ENCODE measurements around the gene HELB. TPM values are rescaled to one million over a fixed set of nuclear protein-coding genes. Genes with fewer than 3 reads are reported as not detected.

HELB gene
- total RNA-seq, 1 experiment from 2014 or later = 9.3 TPM

DNA sequence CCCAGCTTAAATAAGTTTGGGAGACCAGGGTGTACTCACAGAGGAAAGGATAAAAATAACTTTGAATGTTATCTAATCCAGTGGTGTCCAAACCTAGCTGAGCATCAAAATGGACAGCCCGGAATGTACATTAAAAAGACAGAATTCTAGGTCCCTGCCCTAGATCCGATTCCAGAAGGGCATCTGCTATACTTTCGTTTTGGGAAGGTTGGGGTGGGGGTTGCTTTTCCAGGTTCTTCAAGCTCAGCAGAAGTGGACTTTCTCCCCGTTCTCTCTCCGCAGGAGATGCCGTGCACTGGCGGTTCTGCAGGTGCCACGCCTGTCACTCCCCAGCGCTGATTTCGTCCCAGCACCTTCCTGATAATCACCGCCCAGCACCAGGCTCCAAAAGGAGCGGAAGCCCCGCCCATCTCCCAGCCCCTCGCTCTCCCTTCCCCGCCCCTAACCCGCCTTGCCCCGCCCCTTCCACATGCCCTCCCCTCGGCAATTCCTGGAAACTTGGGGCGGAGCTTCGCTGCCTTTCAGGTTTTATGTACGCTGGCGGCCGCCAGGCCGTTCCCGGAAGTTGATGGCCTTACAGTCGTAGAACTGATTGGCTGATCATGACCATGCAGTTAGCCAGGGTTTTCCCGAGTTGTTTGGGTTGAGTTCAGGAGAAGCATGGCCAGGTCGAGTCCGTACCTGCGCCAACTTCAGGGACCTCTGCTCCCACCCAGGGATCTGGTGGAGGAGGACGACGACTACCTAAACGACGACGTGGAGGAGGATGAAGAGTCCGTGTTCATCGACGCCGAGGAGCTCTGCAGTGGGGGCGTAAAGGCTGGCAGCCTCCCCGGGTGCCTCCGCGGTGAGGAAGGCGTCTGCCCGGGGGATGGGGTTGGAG is at the start of gene HELB (continued):
- peak; percentile 68 for TF ChIP-seq SP1 (IDR thresholded peaks at IDR 0.05; ENCODE audit: low read depth)
- TF ChIP-seq POLR2A (IDR thresholded peaks at IDR 0.05; ENCODE audit: borderline replicate concordance, extremely low read depth, insufficient read depth, insufficient read length) = peak; percentile 53
- peak; percentile 90 for TF ChIP-seq ELF1 (IDR thresholded peaks at IDR 0.05; ENCODE audit: borderline replicate concordance, low read depth)
- no peak for TF ChIP-seq YY1 (IDR thresholded peaks at IDR 0.05; ENCODE audit: extremely low read depth, insufficient replicate concordance, low read depth, low read length)
- TF ChIP-seq, protein P1, sequence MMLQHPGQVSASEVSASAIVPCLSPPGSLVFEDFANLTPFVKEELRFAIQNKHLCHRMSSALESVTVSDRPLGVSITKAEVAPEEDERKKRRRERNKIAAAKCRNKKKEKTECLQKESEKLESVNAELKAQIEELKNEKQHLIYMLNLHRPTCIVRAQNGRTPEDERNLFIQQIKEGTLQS (IDR thresholded peaks at IDR 0.05) = no peak
- no peak for TF ChIP-seq JUND (IDR thresholded peaks at IDR 0.05)
- TF ChIP-seq SIN3A (IDR thresholded peaks at IDR 0.05; ENCODE audit: low read depth) = peak; percentile 67; the same call in 1 of the 2 replicates

DNA sequence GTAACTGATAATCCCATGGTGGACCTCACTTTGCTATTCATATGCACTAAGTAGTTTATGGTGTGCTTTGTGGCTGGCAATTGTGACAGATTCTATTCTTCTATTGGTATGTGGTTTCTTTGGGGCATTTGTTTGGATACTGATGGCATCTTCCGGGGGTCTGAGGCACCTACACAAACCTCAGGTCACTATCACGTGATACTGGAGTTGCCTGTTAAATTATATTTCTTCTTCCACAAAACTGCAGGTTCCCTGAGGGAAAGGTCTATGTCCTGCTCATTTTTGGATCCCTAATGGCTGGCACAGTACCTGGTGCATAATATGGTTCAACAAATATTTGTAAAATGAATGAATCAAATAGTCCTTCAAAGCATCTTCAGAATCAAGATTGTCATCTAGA is 49.5 kb upstream of the HELB start:
- RAD21 ChIA-PET (ENCODE audit: low non-redundant PET in 1 of 2, low total read pairs in 2 of 2, uncharacterized antibody in 2 of 2, unreplicated experiment in 2 of 2) = no interaction called here
- no peak overlapping the region for H3K4me3 ChIP-seq (replicated peaks in 1 of 2; ENCODE audit: low read depth in 1 of 2, low read length in 2 of 2)
- H3K9me2 ChIP-seq (ENCODE audit: insufficient read depth) = no peaks in the 10 kb centered on the region
- H3K4me1 ChIP-seq (ENCODE audit: control insufficient read depth in 1 of 2, insufficient read depth in 2 of 2, low read length in 2 of 2) = no peaks in the 10 kb centered on the region
- no peak overlapping the region for H3K9ac ChIP-seq (ENCODE audit: low read length)
- H4K20me1 ChIP-seq (ENCODE audit: insufficient read depth) = no peaks in the 10 kb centered on the region
- no peak overlapping the region for H3K27ac ChIP-seq (ENCODE audit: low read depth, low read length)
- H3K4me2 ChIP-seq (ENCODE audit: low read length) = no peak overlapping the region
- peaks cover 36% of the 10 kb centered on the region for H3K27me3 ChIP-seq (ENCODE audit: insufficient read depth, low read length)
- intact Hi-C loops (cut with micrococcal nuclease) = no loop called here
- no peaks in the 10 kb centered on the region for H3K36me3 ChIP-seq (ENCODE audit: control insufficient read depth in 1 of 2, insufficient read depth in 2 of 2, low read length in 2 of 2)
- no peaks in the 10 kb centered on the region for H3K9me3 ChIP-seq (ENCODE audit: control insufficient read depth in 1 of 2, insufficient read depth in 1 of 2, low read depth in 1 of 2, low read length in 2 of 2)
- no peak for ATAC-seq
- CTCF ChIA-PET = no interaction called here
- no peak for DNase-seq (ENCODE audit: low read depth, low spot score)
- no peak overlapping the region for H2AFZ ChIP-seq (ENCODE audit: low read depth, low read length, poor library complexity, severe bottlenecking)
- H3K79me2 ChIP-seq (ENCODE audit: insufficient read depth, low read length) = no peaks in the 10 kb centered on the region
- no TSS peak for BruUV-seq (replicated peaks)
- POLR2A ChIA-PET = no interaction called here
- TF ChIP-seq YY1 (IDR thresholded peaks at IDR 0.05; ENCODE audit: extremely low read depth, insufficient replicate concordance, low read depth, low read length) (no peak), ZNF274 (IDR thresholded peaks at IDR 0.05; ENCODE audit: low read depth, low read length) (no peak), EZH2 (IDR thresholded peaks at IDR 0.05) (no peak), SRF (IDR thresholded peaks at IDR 0.05; ENCODE audit: low read depth) (no peak), ELF1 (IDR thresholded peaks at IDR 0.05; ENCODE audit: borderline replicate concordance, low read depth) (no peak), JUND (IDR thresholded peaks at IDR 0.05) (no peak), CBX3 (IDR thresholded peaks at IDR 0.05; ENCODE audit: low read depth) (no peak)
- TF ChIP-seq, protein P2, sequence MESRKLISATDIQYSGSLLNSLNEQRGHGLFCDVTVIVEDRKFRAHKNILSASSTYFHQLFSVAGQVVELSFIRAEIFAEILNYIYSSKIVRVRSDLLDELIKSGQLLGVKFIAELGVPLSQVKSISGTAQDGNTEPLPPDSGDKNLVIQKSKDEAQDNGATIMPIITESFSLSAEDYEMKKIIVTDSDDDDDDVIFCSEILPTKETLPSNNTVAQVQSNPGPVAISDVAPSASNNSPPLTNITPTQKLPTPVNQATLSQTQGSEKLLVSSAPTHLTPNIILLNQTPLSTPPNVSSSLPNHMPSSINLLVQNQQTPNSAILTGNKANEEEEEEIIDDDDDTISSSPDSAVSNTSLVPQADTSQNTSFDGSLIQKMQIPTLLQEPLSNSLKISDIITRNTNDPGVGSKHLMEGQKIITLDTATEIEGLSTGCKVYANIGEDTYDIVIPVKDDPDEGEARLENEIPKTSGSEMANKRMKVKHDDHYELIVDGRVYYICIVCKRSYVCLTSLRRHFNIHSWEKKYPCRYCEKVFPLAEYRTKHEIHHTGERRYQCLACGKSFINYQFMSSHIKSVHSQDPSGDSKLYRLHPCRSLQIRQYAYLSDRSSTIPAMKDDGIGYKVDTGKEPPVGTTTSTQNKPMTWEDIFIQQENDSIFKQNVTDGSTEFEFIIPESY (IDR thresholded peaks at IDR 0.05; ENCODE audit: extremely low read depth, insufficient replicate concordance, low read length) = no peak
- TF ChIP-seq, protein P3, sequence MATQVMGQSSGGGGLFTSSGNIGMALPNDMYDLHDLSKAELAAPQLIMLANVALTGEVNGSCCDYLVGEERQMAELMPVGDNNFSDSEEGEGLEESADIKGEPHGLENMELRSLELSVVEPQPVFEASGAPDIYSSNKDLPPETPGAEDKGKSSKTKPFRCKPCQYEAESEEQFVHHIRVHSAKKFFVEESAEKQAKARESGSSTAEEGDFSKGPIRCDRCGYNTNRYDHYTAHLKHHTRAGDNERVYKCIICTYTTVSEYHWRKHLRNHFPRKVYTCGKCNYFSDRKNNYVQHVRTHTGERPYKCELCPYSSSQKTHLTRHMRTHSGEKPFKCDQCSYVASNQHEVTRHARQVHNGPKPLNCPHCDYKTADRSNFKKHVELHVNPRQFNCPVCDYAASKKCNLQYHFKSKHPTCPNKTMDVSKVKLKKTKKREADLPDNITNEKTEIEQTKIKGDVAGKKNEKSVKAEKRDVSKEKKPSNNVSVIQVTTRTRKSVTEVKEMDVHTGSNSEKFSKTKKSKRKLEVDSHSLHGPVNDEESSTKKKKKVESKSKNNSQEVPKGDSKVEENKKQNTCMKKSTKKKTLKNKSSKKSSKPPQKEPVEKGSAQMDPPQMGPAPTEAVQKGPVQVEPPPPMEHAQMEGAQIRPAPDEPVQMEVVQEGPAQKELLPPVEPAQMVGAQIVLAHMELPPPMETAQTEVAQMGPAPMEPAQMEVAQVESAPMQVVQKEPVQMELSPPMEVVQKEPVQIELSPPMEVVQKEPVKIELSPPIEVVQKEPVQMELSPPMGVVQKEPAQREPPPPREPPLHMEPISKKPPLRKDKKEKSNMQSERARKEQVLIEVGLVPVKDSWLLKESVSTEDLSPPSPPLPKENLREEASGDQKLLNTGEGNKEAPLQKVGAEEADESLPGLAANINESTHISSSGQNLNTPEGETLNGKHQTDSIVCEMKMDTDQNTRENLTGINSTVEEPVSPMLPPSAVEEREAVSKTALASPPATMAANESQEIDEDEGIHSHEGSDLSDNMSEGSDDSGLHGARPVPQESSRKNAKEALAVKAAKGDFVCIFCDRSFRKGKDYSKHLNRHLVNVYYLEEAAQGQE (IDR thresholded peaks at IDR 0.05; ENCODE audit: low read depth) = no peak
- TF ChIP-seq, protein P4, sequence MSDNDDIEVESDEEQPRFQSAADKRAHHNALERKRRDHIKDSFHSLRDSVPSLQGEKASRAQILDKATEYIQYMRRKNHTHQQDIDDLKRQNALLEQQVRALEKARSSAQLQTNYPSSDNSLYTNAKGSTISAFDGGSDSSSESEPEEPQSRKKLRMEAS (IDR thresholded peaks at IDR 0.05) = no peak
- TF ChIP-seq, protein P5, sequence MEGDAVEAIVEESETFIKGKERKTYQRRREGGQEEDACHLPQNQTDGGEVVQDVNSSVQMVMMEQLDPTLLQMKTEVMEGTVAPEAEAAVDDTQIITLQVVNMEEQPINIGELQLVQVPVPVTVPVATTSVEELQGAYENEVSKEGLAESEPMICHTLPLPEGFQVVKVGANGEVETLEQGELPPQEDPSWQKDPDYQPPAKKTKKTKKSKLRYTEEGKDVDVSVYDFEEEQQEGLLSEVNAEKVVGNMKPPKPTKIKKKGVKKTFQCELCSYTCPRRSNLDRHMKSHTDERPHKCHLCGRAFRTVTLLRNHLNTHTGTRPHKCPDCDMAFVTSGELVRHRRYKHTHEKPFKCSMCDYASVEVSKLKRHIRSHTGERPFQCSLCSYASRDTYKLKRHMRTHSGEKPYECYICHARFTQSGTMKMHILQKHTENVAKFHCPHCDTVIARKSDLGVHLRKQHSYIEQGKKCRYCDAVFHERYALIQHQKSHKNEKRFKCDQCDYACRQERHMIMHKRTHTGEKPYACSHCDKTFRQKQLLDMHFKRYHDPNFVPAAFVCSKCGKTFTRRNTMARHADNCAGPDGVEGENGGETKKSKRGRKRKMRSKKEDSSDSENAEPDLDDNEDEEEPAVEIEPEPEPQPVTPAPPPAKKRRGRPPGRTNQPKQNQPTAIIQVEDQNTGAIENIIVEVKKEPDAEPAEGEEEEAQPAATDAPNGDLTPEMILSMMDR (IDR thresholded peaks at IDR 0.05 in 2 of 3, conservative IDR thresholded peaks at IDR 0.05 in 1 of 3; ENCODE audit: borderline replicate concordance in 1 of 3, insufficient read depth in 1 of 3, low read depth in 2 of 3, low read length in 2 of 3) = no peak
- TF ChIP-seq, protein P1 (IDR thresholded peaks at IDR 0.05) = no peak

Measured in HCT116 (cell line).